EH (cell line): ENCODE measurements around the gene YPEL1.

Experiments used
- DNase-seq: peaks from one replicate; pipeline ENCODE4 v3.0.0-alpha.2; 2015; ENCODE audit warnings: low read depth

The YPEL1 gene

GRCh38 chr22:21735200-21736083 is at the start of gene YPEL1:
TSS of gene YPEL1 (minus strand) at chr22:21735794. CDS start at chr22:21710744, 25,050 bp downstream.
- DNase-seq, result peak; percentile 96

- DNase-seq, result no peak
Observed at GRCh38 chr22:21780259-21780658, 44.7 kb upstream of the YPEL1 start.

- no peak for DNase-seq
Observed at GRCh38 chr22:21779444-21779843, 43.9 kb upstream of the YPEL1 start.

- DNase-seq, result peak; percentile 78
Observed at GRCh38 chr22:21778705-21779363, 43.2 kb upstream of the YPEL1 start.

- DNase-seq, result no peak
Observed at GRCh38 chr22:21771631-21771976, 36.0 kb upstream of the YPEL1 start.

- DNase-seq, result no peak
Observed at GRCh38 chr22:21768435-21768834, 32.8 kb upstream of the YPEL1 start.

- no peak for DNase-seq
Observed at GRCh38 chr22:21766691-21767462, 31.3 kb upstream of the YPEL1 start.

GRCh38 chr22:21765909-21766529 is 30.4 kb upstream of the YPEL1 start:
- no peak for DNase-seq

- DNase-seq, result no peak
Observed at GRCh38 chr22:21764038-21764804, 28.6 kb upstream of the YPEL1 start.

- no peak for DNase-seq
Observed at GRCh38 chr22:21762712-21763581, 27.4 kb upstream of the YPEL1 start.

- DNase-seq, result no peak
Observed at GRCh38 chr22:21761994-21762680, 26.5 kb upstream of the YPEL1 start.

GRCh38 chr22:21761086-21761485 is 25.5 kb upstream of the YPEL1 start:
- no peak for DNase-seq

GRCh38 chr22:21760640-21761039 is 25.0 kb upstream of the YPEL1 start:
- peak; percentile 61 for DNase-seq

GRCh38 chr22:21759646-21760376 is 24.2 kb upstream of the YPEL1 start:
- no peak for DNase-seq

- no peak for DNase-seq
Observed at GRCh38 chr22:21759093-21759492, 23.5 kb upstream of the YPEL1 start.

- no peak for DNase-seq
Observed at GRCh38 chr22:21758091-21758864, 22.7 kb upstream of the YPEL1 start.

- DNase-seq, result peak; percentile 73
Observed at GRCh38 chr22:21755851-21756284, 20.3 kb upstream of the YPEL1 start.

GRCh38 chr22:21754523-21754922 is 18.9 kb upstream of the YPEL1 start:
- DNase-seq, result no peak
